HEK293T (cell line): ENCODE results near the gene DNAJB12.
"Not testable (repeated sequence)": the region's sequence is repeated elsewhere in the genome, so short reads cannot be mapped to it uniquely, and the experiment has no call there.

ENCODE experiments used
- CTCF ChIA-PET: fragments of 350-600 bp; formaldehyde crosslinking; extraction: SDS; loops from one replicate; lab custom pipeline; 2021; ENCODE audit warnings: antibody characterized with exemption, inconsistent platforms; lab: Yijun Ruan, JAX
- POLR2A ChIA-PET: fragments of 350-600 bp; formaldehyde crosslinking; extraction: SDS; loops from one replicate; lab custom pipeline; 2020; ENCODE audit warnings: antibody characterized with exemption, inconsistent platforms; lab: Yijun Ruan, JAX
- DNase-seq: peaks from one replicate; pipeline ENCODE4 v3.0.0; 2012; ENCODE audit warnings: mixed read lengths; ENCODE audit errors: extremely low spot score
- ARNT ChIP-seq: fragments of 450-650 bp; IDR thresholded peaks from 2 replicates; pipeline ENCODE4 v1.6.1; 2017; ENCODE audit warnings: mild to moderate bottlenecking
- BHLHE40 ChIP-seq: fragments of 450-650 bp; IDR thresholded peaks from 2 replicates; pipeline ENCODE4 v1.6.1; 2016; ENCODE audit warnings: mild to moderate bottlenecking, moderate library complexity, borderline replicate concordance
- CTBP1 ChIP-seq: fragments of 450-650 bp; IDR thresholded peaks from 2 replicates; pipeline ENCODE4 v1.6.1; 2016; ENCODE audit warnings: borderline replicate concordance
- ELF4 ChIP-seq: fragments of 450-650 bp; IDR thresholded peaks from 2 replicates; pipeline ENCODE4 v1.6.1; 2017; ENCODE audit warnings: antibody characterized with exemption
- FOXA1 ChIP-seq: fragments of 450-650 bp; IDR thresholded peaks from 2 replicates; pipeline ENCODE4 v1.6.1; 2016; ENCODE audit warnings: mild to moderate bottlenecking
- FOXK2 ChIP-seq: fragments of 450-650 bp; IDR thresholded peaks from 2 replicates; pipeline ENCODE4 v1.6.1; 2016; ENCODE audit warnings: mild to moderate bottlenecking
- FOXM1 ChIP-seq: fragments of 450-650 bp; IDR thresholded peaks from 2 replicates; pipeline ENCODE4 v1.6.1; 2017; ENCODE audit warnings: mild to moderate bottlenecking, borderline replicate concordance
- HDGF ChIP-seq: fragments of 450-650 bp; IDR thresholded peaks from 2 replicates; pipeline ENCODE4 v1.6.1; 2017; ENCODE audit warnings: antibody characterized with exemption, borderline replicate concordance
- L3MBTL2 ChIP-seq: fragments of 450-650 bp; conservative IDR thresholded peaks from 2 replicates; pipeline ENCODE4 v1.6.1; 2016; ENCODE audit warnings: mild to moderate bottlenecking
- LEF1 ChIP-seq: fragments of 450-650 bp; IDR thresholded peaks from 2 replicates; pipeline ENCODE4 v1.6.1; 2017; ENCODE audit warnings: mild to moderate bottlenecking, borderline replicate concordance
- NFRKB ChIP-seq: fragments of 450-650 bp; IDR thresholded peaks from 2 replicates; pipeline ENCODE4 v1.6.1; 2016; ENCODE audit warnings: mild to moderate bottlenecking, moderate library complexity
- SP1 ChIP-seq: fragments of 450-650 bp; IDR thresholded peaks from 2 replicates; pipeline ENCODE4 v1.6.1; 2017
- SUZ12 ChIP-seq: fragments of 450-650 bp; IDR thresholded peaks from 2 replicates; pipeline ENCODE4 v1.6.1; 2016; ENCODE audit warnings: mild to moderate bottlenecking
- TARDBP ChIP-seq: fragments of 450-650 bp; IDR thresholded peaks from 2 replicates; pipeline ENCODE4 v1.6.1; 2016
- ZNF384 ChIP-seq: fragments of 450-650 bp; IDR thresholded peaks from 2 replicates; pipeline ENCODE4 v1.6.1; 2016
- TF ChIP-seq, protein P1 (sequence below): fragments of 450-650 bp; IDR thresholded peaks from 2 replicates; pipeline ENCODE4 v1.6.1; 2016

The DNAJB12 gene

DNA sequence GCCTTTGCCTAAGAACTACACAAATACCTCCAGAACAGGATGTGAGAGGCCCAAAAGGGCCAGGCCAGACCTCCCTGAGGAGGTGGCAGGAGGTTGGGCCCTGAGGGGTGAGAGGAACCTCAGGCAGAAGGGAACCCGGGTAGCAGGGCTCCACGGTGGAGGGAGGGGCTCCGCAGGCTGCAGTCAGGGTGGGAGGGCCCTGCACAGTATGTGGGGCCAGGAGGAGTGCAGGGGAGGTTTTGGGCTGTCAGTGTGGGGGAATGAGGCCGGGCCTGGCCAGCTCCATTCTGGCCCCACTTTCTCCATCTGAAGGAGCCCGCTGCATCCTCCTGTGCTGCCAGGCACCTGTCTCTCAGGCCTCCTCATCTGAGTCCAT is 25.9 kb downstream of the DNAJB12 start:
- DNase-seq = no peak
- no peak for TF ChIP-seq LEF1
- POLR2A ChIA-PET = interaction anchor here (0.6 to 22.3 kb wide), 6 partner anchors 7 to 82 kb away, joined by 3 to 517 read pairs (median 4); partner anchors contain the start of gene DDIT4
- CTCF ChIA-PET = interaction anchor here (0.8 to 2.0 kb wide), 3 partner anchors 9 to 203 kb away, joined by 3 to 11 read pairs (median 3); no protein-coding TSS in a partner anchor

DNA sequence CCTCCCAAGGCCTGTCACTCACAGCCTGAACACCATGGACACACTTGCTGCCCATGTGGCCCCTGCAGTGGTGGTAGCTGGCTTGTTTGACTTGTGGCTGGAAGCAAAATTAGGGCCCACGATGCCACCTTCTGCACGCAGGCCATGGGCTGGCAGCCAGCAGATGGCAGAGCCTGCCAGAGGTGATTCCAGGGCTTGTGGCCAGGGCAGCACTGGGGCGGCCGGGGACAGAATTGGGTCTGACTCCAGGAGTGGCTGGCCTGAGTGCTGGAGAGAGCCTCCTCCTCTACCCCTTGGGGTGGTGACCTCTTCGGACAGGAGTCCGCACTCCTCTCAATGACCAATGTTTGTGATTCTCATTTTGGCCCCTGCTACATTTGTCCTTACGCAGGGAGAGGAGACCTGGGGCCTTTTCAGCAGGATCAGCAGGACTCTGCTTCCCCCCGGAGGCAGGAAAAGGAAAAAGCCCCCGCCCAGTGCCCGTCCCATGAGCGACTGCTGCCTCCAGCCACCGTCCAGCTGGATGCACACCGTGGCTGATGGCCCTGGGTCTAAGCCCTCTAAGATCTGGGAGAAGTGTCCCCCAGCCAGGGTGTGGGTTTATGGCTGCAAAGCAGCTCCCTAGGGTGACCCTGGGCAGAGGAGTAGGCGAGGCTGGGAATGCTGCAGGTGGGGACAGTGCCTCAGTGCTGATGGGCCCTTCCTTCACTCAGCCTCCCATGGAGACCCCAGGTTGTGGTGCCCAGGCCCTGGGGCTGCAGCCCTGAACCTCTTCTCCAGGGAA is 26.5 kb downstream of the DNAJB12 start:
- ChIA-PET POLR2A (interaction anchor here (0.6 to 22.3 kb wide), 8 partner anchors 7 to 82 kb away, joined by 3 to 517 read pairs (median 3); partner anchors contain the start of gene DDIT4), CTCF (interaction anchor here (0.7 to 2.0 kb wide), 5 partner anchors 9 to 377 kb away, joined by 3 to 11 read pairs (median 4); no protein-coding TSS in a partner anchor)
- no peak for TF ChIP-seq NFRKB
- TF ChIP-seq, protein P1, sequence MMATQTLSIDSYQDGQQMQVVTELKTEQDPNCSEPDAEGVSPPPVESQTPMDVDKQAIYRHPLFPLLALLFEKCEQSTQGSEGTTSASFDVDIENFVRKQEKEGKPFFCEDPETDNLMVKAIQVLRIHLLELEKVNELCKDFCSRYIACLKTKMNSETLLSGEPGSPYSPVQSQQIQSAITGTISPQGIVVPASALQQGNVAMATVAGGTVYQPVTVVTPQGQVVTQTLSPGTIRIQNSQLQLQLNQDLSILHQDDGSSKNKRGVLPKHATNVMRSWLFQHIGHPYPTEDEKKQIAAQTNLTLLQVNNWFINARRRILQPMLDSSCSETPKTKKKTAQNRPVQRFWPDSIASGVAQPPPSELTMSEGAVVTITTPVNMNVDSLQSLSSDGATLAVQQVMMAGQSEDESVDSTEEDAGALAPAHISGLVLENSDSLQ = peak; percentile 80
- DNase-seq = peak; percentile 65

DNA sequence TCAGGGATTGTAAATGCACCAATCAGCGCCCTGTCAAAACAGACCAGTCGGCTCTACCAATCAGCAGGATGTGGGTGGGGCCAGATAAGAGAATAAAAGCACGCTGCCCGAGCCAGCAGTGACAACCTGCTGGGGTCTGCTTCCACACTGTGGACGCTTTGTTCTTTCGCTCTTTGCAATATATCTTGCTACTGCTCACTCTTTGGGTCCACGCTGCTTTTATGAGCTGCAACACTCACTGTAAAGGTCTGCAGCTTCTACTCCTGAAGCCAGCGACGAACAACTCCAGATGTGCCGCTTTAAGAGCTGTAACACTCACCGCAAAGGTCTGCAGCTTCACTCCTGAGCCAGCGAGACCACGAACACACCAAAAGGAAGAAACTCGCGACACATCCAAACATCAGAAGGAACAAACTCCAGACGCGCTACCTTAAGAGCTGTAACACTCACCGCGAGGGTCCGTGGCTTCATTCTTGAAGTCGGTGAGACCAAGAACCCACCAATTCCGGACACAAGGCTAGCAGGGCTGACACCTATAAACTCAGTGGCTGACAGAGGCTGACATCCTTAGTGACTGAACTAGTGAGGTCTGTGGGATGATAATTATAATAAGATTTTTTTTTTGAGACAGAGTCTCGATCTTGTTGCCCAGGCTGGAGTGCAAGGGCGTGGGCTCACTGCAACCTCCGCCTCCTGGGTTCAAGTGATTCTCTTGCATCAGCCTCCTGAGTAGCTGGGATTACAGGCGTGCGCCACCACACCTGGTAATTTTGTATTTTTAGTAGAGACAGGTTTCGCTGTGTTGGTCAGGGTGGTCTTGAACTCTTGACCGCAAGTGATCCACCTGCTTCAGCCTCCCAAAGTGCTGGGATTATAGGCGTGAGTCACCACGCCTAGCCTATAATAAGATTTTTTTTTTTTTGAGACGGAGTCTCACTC is 27.8 kb downstream of the DNAJB12 start:
- DNase-seq = not testable (repeated sequence)
- ChIA-PET POLR2A (interaction anchor here (0.6 to 22.3 kb wide), 5 partner anchors 18 to 200 kb away, joined by 3 to 517 read pairs (median 3); partner anchors contain the start of gene DDIT4), CTCF (interaction anchor here (0.6 to 1.1 kb wide), 5 partner anchors 48 to 424 kb away, joined by 3 to 6 read pairs (median 4); no protein-coding TSS in a partner anchor)

DNA sequence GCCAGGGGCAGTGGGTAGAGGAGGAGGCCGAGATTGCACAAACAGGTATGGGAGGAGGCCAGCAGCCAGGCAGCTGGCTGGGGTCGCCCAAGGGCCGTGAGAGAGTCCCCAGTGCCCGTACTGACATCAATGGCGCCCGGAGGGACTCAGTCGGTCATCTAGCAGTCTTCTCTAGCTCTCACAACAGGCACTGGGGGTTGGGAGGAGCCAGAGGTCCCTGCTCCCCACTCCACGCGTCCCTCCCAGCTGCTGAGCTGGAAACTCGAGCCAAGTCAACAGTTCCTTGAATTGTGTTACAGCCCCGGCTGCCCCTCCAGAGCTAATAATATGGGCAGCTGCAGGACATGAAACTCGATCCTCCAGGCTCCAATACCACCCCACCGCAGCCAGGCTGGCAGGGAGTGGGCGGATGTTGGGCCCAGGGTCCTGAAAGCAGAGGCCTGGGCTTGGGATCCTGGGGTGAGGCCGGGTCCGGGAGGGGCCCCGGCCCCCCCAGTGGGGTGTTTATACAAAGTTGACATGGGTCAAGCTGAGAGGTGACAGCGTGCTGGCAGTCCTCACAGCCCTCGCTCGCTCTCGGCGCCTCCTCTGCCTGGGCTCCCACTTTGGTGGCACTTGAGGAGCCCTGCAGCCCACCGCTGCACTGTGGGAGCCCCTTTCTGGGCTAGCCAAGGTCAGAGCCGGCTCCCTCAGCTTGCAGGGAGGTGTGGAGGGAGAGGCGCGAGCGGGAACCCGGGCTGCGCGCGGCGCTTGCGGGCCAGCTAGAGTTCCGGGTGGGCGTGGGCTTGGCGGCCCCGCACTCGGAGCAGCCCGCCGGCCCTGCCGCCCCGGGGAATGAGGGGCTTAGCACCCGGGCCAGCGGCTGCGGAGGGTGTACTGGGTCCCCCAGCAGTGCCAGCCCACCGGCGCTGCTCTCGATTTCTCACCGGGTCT is 29.2 kb downstream of the DNAJB12 start:
- POLR2A ChIA-PET = interaction anchor here (1.1 to 22.3 kb wide), 3 partner anchors 26 to 47 kb away, joined by 3 to 517 read pairs (median 3); partner anchors contain the start of gene DDIT4
- CTCF ChIA-PET = interaction anchor here (0.6 kb wide), 2 partner anchors 72 to 94 kb away, joined by 3 to 4 read pairs; no protein-coding TSS in a partner anchor
- not testable (repeated sequence) for DNase-seq

DNA sequence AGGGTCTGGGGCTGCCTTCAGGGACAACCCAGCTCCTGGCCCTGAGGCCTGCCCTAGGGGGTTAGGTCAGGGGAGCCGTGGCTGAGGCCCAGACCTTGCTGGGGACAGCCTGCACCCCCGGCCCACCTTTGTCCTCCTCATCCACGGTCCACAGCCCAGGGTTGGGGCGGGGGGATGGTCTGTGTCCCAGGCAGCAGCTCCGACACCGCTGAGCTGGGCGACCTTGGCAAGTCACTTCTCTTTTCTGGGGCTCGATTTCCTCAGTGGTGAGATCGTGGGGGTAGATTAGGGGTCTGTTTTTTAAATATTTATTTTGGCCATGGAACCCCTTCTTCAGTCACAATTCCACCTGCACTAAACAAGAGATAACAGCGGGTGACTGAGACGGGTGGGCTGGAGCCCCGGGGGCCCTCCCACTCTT is 30.9 kb downstream of the DNAJB12 start:
- no peak for TF ChIP-seq FOXA1
- TF ChIP-seq CTBP1 = no peak
- TF ChIP-seq HDGF = no peak
- CTCF ChIA-PET = no interaction called here
- POLR2A ChIA-PET = interaction anchor here (1.1 to 22.3 kb wide), 2 partner anchors 46 to 63 kb away, joined by 5 to 517 read pairs; partner anchors contain the start of gene DDIT4
- DNase-seq = no peak

DNA sequence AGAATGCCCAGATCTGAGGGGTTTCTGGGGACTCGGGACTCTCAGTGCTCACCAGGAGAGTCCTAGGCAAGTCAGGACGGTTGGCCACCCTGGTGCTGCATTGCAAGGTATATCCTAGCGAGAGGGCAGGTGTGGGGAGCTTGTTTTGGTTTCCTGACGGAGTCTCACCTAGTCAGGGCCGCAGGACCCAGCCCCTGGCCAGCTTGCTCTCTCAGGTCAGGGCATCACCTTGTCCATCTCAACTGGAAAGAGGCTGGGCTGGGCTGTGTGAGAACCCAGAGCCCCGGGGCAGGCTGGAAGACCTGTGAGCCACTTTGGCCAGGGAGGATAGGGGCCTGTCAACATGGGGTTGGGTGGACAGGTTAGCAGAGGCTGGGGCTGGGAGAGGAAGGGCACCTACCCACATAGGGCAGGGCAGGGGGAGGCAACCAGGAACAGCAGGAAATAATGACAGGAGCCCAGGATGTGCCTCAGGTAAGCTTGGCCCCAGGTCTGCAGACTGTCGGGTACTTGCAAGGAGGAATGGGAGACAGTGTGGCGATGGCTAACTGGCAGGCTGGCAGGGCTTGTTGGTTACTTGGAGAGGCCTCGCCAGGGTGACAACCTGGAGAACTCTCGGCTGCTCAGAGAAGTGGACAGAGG is 31.5 kb downstream of the DNAJB12 start:
- ChIA-PET POLR2A (interaction anchor here (1.1 to 22.3 kb wide), 5 partner anchors 15 to 62 kb away, joined by 3 to 517 read pairs (median 5); partner anchors contain the start of gene DDIT4), CTCF (no interaction called here)
- TF ChIP-seq FOXK2 (no peak), TARDBP (no peak), HDGF (no peak), ARNT (no peak), ELF4 (no peak), SUZ12 (no peak), ZNF384 (no peak), FOXM1 (no peak), CTBP1 (no peak), L3MBTL2 (no peak), SP1 (no peak), FOXA1 (no peak), BHLHE40 (no peak), NFRKB (no peak), LEF1 (no peak)
- TF ChIP-seq, protein P1 = no peak
- no peak for DNase-seq
